ENCODE measurements around the gene ODC1. TPM values are rescaled to one million over a fixed set of nuclear protein-coding genes. Genes with fewer than 3 reads are reported as not detected.
A peak's percentile ranks its signal among the peaks of the same experiment; 100 is the strongest.
"Not testable (repeated sequence)": the region's sequence is repeated elsewhere in the genome, so short reads cannot be mapped to it uniquely, and the experiment has no call there.

The ODC1 gene
- total RNA-seq, 1 donor from 2014 or later = 119 TPM

DNA sequence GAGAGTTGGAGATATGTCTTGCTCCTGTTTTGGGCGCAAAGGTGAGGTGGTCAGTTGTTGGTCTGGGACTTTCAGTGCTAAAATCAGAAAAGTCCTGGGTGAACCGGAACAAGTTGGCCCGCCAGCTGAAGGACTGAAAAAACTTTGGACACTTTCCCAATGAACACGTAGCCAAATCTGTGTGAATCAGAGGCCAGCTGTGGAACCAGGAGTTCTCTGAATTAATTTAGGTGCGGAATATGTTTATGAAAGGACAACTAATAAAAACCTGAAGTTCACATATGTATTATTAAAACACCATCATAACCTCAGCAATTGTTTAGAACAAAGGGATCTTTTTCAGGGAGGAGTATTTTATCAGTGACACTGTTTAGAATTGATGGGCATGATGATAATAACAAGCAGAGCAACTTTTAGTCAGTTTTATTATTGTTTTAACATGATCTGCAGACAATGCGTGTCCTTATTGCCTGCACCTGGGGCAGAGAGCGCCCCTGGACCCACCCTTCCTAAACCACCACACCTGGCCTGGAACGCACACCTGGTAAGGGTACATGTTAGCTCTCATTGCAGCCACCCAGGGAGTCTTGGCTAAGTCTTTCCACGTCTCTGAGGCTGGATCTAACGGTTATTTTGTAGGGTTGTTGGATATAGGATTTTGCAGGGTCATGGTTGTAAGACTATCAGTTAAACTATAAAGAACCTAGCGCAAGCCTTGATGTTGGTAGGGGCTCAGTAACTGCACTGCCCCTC lies 9.9 kb upstream of the ODC1 start:
- Mint-ChIP-seq H3K27me3 (ENCODE audit: low read depth, unreplicated experiment) (peaks cover 64% of the 10 kb centered on the region), H3K4me3 (ENCODE audit: unreplicated experiment) (no peak overlapping the region), H3K9me3 (ENCODE audit: unreplicated experiment) (no peaks in the 10 kb centered on the region), H3K36me3 (ENCODE audit: low read depth, unreplicated experiment) (peaks cover 2% of the 10 kb centered on the region), H3K4me1 (ENCODE audit: low read depth, unreplicated experiment) (no peaks in the 10 kb centered on the region), H3K27ac (ENCODE audit: unreplicated experiment) (no peak overlapping the region)
- Histone ChIP-seq H3K9me3 (ENCODE audit: insufficient read depth, low read depth, low read length) (no peaks in the 10 kb centered on the region), H2AFZ (ENCODE audit: low read depth, low read length) (peak overlapping the region; percentile 34), H3K79me2 (ENCODE audit: insufficient read depth, low read length) (no peaks in the 10 kb centered on the region), H3K27me3 (ENCODE audit: insufficient read depth, low read length) (no peaks in the 10 kb centered on the region), H3K4me3 (ENCODE audit: insufficient read depth, low read depth, low read length) (no peak overlapping the region), H3K36me3 (ENCODE audit: insufficient read depth, low read length) (no peaks in the 10 kb centered on the region), H3K4me2 (ENCODE audit: low read length) (no peak overlapping the region), H3K4me1 (ENCODE audit: insufficient read depth, low read length) (no peaks in the 10 kb centered on the region), H4K20me1 (ENCODE audit: insufficient read depth, low read length) (no peaks in the 10 kb centered on the region), H3K9ac (ENCODE audit: low read length) (no peak overlapping the region), H3K27ac (ENCODE audit: low read depth, low read length) (no peak overlapping the region)
- no peak for TF ChIP-seq EZH2 (IDR thresholded peaks at IDR 0.05; ENCODE audit: insufficient read depth, low read length)
- TF ChIP-seq, protein P1, sequence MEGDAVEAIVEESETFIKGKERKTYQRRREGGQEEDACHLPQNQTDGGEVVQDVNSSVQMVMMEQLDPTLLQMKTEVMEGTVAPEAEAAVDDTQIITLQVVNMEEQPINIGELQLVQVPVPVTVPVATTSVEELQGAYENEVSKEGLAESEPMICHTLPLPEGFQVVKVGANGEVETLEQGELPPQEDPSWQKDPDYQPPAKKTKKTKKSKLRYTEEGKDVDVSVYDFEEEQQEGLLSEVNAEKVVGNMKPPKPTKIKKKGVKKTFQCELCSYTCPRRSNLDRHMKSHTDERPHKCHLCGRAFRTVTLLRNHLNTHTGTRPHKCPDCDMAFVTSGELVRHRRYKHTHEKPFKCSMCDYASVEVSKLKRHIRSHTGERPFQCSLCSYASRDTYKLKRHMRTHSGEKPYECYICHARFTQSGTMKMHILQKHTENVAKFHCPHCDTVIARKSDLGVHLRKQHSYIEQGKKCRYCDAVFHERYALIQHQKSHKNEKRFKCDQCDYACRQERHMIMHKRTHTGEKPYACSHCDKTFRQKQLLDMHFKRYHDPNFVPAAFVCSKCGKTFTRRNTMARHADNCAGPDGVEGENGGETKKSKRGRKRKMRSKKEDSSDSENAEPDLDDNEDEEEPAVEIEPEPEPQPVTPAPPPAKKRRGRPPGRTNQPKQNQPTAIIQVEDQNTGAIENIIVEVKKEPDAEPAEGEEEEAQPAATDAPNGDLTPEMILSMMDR (IDR thresholded peaks at IDR 0.05; ENCODE audit: insufficient read depth, low read depth, low read length) = no peak
- FAIRE-seq = no peak
- DNase-seq (ENCODE audit: low read depth) = peak; percentile 54

DNA sequence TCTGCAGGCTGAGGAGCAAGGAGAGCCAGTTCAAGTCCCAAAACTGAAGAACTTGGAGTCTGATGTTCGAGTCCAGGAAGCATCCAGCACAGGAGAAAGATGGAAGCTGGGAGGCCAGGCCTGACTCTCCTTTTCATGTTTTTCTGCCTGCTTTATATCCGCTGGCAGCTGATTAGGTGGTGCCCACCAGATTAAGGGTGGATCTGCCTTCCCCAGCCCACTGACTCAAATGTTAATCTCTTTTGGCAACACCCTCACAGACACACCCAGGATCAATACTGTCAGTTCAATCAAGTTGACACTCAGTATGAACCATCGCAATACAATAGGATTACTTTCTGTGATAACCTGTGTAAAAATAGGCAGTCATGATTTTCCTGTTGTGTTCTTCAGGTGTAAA lies 9.1 kb upstream of the ODC1 start:
- H3K9me3 ChIP-seq (ENCODE audit: insufficient read depth, low read depth, low read length); H3K9ac ChIP-seq (ENCODE audit: low read length); H2AFZ ChIP-seq (ENCODE audit: low read depth, low read length); FAIRE-seq; H4K20me1 ChIP-seq (ENCODE audit: insufficient read depth, low read length); H3K4me2 ChIP-seq (ENCODE audit: low read length); H3K79me2 ChIP-seq (ENCODE audit: insufficient read depth, low read length); H3K36me3 ChIP-seq (ENCODE audit: insufficient read depth, low read length); H3K4me3 ChIP-seq (ENCODE audit: insufficient read depth, low read depth, low read length); H3K9me3 Mint-ChIP-seq (ENCODE audit: unreplicated experiment); H3K36me3 Mint-ChIP-seq (ENCODE audit: low read depth, unreplicated experiment); H3K4me1 Mint-ChIP-seq (ENCODE audit: low read depth, unreplicated experiment); H3K27me3 ChIP-seq (ENCODE audit: insufficient read depth, low read length); H3K4me3 Mint-ChIP-seq (ENCODE audit: unreplicated experiment); H3K27ac Mint-ChIP-seq (ENCODE audit: unreplicated experiment); H3K4me1 ChIP-seq (ENCODE audit: insufficient read depth, low read length); DNase-seq (ENCODE audit: low read depth); H3K27ac ChIP-seq (ENCODE audit: low read depth, low read length): not testable (repeated sequence)
- H3K27me3 Mint-ChIP-seq (ENCODE audit: low read depth, unreplicated experiment) = peaks cover 61% of the 10 kb centered on the region

DNA sequence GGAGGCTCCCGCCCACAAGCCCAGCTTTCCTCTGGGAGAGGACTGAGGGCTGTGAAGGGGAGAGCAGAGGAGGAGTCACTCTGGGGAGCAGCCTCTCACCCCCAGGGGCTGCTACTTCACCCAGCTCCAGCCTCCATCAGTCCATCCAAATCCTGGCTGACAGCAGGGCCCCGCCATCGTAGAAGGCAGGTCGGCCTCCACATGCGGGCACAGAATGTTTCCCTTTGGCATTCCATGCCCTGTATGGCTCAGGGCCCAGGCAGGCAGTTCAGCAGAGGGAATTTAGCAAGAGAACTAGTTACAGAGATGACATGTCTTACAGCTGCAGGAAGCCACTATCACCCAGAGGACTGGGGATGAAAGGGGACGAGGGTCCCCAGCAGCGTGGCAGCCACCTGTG lies 6.4 kb upstream of the ODC1 start:
- Histone ChIP-seq H3K79me2 (ENCODE audit: insufficient read depth, low read length) (no peaks in the 10 kb centered on the region), H3K4me3 (ENCODE audit: insufficient read depth, low read depth, low read length) (no peak overlapping the region), H3K27ac (ENCODE audit: low read depth, low read length) (no peak overlapping the region), H2AFZ (ENCODE audit: low read depth, low read length) (no peak overlapping the region), H3K27me3 (ENCODE audit: insufficient read depth, low read length) (no peaks in the 10 kb centered on the region), H3K9me3 (ENCODE audit: insufficient read depth, low read depth, low read length) (no peaks in the 10 kb centered on the region), H3K4me2 (ENCODE audit: low read length) (no peak overlapping the region), H3K36me3 (ENCODE audit: insufficient read depth, low read length) (no peaks in the 10 kb centered on the region), H3K4me1 (ENCODE audit: insufficient read depth, low read length) (peaks cover 4% of the 10 kb centered on the region), H3K9ac (ENCODE audit: low read length) (no peak overlapping the region), H4K20me1 (ENCODE audit: insufficient read depth, low read length) (no peaks in the 10 kb centered on the region)
- DNase-seq (ENCODE audit: low read depth) (no peak), FAIRE-seq (no peak)
- peaks cover 52% of the 10 kb centered on the region for H3K27me3 Mint-ChIP-seq (ENCODE audit: low read depth, unreplicated experiment)
- H3K4me3 Mint-ChIP-seq (ENCODE audit: unreplicated experiment) = no peak overlapping the region
- H3K27ac Mint-ChIP-seq (ENCODE audit: unreplicated experiment) = no peak overlapping the region
- TF ChIP-seq, protein P1 (IDR thresholded peaks at IDR 0.05; ENCODE audit: insufficient read depth, low read depth, low read length) = no peak
- TF ChIP-seq EZH2 (IDR thresholded peaks at IDR 0.05; ENCODE audit: insufficient read depth, low read length) = no peak
- no peaks in the 10 kb centered on the region for H3K9me3 Mint-ChIP-seq (ENCODE audit: unreplicated experiment)
- peaks cover 2% of the 10 kb centered on the region for H3K36me3 Mint-ChIP-seq (ENCODE audit: low read depth, unreplicated experiment)
- no peaks in the 10 kb centered on the region for H3K4me1 Mint-ChIP-seq (ENCODE audit: low read depth, unreplicated experiment)

Measured in astrocyte (in vitro differentiated cells and primary cell).